Mesendoderm (in vitro differentiated cells): ENCODE results near the gene ENTPD3.
A peak's percentile ranks its signal among the peaks of the same experiment; 100 is the strongest.

Experiments used
- DNase-seq: peaks from one replicate; pipeline ENCODE4 v3.0.0; 2013
- H2AK5ac ChIP-seq: 2 replicates; pipeline ENCODE4 v1.6.1; 2013; ENCODE audit warnings: low read length, inconsistent platforms
- H2BK120ac ChIP-seq: 2 replicates; pipeline ENCODE4 v1.6.1; 2013; ENCODE audit warnings: low read depth, mild to moderate bottlenecking, low read length, moderate library complexity, mixed read lengths
- H2BK15ac ChIP-seq: replicated peaks from 2 replicates; pipeline ENCODE4 v1.6.1; 2013; ENCODE audit warnings: low read depth, mild to moderate bottlenecking, moderate library complexity
- H2BK5ac ChIP-seq: 2 replicates; pipeline ENCODE4 v1.6.1; 2013; ENCODE audit warnings: low read length, inconsistent platforms
- H3K18ac ChIP-seq: 2 replicates; pipeline ENCODE4 v1.6.1; 2013; ENCODE audit warnings: mild to moderate bottlenecking, low read length, mixed read lengths
- H3K23ac ChIP-seq: one replicate; pipeline ENCODE4 v1.6.1; 2013; ENCODE audit warnings: low read length
- H3K27ac ChIP-seq: 2 replicates; pipeline ENCODE4 v1.5.1; 2013; ENCODE audit warnings: low read depth, mild to moderate bottlenecking, inconsistent platforms, low read length, moderate library complexity
- H3K27me3 ChIP-seq: 2 replicates; pipeline ENCODE4 v1.6.1; 2013; ENCODE audit warnings: low read length, control low read depth, mild to moderate bottlenecking, inconsistent platforms; ENCODE audit not compliant: insufficient read depth, poor library complexity
- H3K36me3 ChIP-seq: 2 replicates; pipeline ENCODE4 v1.6.1; 2013; ENCODE audit warnings: low read length, inconsistent platforms; ENCODE audit not compliant: control insufficient read depth, insufficient read depth
- H3K4ac ChIP-seq: one replicate; pipeline ENCODE4 v1.6.1; 2013; ENCODE audit warnings: low read depth, mild to moderate bottlenecking, low read length, moderate library complexity
- H3K4me1 ChIP-seq: 2 replicates; pipeline ENCODE4 v1.6.1; 2013; ENCODE audit warnings: low read depth, low read length, inconsistent platforms; ENCODE audit not compliant: control insufficient read depth
- H3K4me2 ChIP-seq: 2 replicates; pipeline ENCODE4 v1.6.1; 2013; ENCODE audit warnings: low read length
- H3K4me3 ChIP-seq: 2 replicates; pipeline ENCODE4 v1.5.1; 2013; ENCODE audit warnings: mild to moderate bottlenecking, low read length
- H3K56ac ChIP-seq: one replicate; pipeline ENCODE4 v1.6.1; 2013; ENCODE audit warnings: low read length
- H3K79me1 ChIP-seq: 2 replicates; pipeline ENCODE4 v1.6.1; 2013; ENCODE audit warnings: low read length, inconsistent platforms
- H3K79me2 ChIP-seq: 2 replicates; pipeline ENCODE4 v1.6.1; 2013; ENCODE audit warnings: mild to moderate bottlenecking, low read length; ENCODE audit not compliant: control insufficient read depth, insufficient read depth
- H3K9ac ChIP-seq: 2 replicates; pipeline ENCODE4 v1.6.1; 2013; ENCODE audit warnings: low read length, inconsistent platforms
- H4K5ac ChIP-seq: one replicate; pipeline ENCODE4 v1.6.1; 2013; ENCODE audit warnings: low read length
- H4K8ac ChIP-seq: one replicate; pipeline ENCODE4 v1.6.1; 2013; ENCODE audit warnings: low read depth, mild to moderate bottlenecking, control low read depth, low read length, moderate library complexity
- WGBS: extraction: QIAGEN DNeasy Blood & Tissue Kit; methylation state at CpG from one replicate; pipeline ENCODE4 v1.1.7; 2013; ENCODE audit warnings: low lambda C conversion rate, missing lambda C conversion rate; ENCODE audit not compliant: insufficient coverage; ENCODE audit errors: extremely low coverage; 5-methylcytosine and 5-hydroxymethylcytosine counted together

ENTPD3 gene

DNA sequence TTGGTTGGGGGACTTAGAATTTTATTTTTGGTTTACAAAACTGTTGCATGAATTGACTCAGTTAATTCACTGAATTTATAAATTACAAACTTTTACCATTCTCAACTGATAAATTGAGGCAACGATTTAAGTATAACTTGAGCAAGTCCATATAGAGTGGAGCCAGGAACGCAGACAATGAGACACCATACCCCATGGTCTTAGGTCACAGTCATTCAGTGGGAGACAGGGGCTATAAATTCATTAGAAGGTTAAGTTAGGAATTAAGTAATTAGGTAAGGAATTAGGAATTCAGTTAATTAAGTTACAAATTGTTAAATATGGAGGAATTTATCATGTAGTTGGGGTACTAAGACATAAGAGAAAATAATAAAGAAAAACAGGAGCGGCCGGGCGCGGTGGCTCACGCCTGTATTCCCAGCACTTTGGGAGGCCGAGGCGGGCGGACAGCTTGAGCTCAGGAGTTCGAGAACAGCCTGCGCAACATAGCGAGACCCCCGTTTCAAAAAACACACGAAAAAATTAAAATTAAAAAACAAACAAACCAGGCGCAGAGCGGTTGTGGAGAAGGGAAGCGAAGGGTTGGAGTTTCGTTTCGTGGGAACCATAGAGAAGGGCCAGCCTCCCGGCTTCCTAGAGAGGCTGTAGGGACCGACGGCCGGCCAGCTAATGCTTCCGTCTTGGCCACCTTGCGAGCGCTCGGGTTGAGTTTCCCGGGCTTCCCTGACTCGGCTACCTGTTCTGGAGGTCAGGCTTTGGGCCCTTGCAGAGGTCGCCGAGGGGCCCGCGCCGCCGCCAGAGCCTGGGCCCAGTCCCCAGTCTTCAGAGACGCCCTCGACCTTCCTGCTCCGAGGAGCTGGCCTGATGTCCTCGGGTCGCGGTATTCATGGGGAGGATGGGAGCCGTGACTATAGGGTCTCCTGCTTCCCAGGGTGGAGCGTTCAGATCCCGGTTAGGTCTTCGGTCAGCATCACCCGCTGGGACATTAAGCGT lies 89.8 kb downstream of the ENTPD3 start, which contains the start of gene ZNF619:
Gene ZNF619 (plus strand): TSS at position 645 of the 993 bp plus-strand sequence. CDS start 858 bp downstream, outside the sequence.
- Histone ChIP-seq H3K9ac (peak within 1 kb of the TSS; percentile 80), H2BK15ac (no peak within 1 kb of the TSS), H3K27me3 (no peaks in the 10 kb centered on the region), H3K79me2 (no peaks in the 10 kb centered on the region), H3K4me1 (no peaks in the 10 kb centered on the region), H2BK120ac (no peak within 1 kb of the TSS), H4K5ac (no peak within 1 kb of the TSS), H3K23ac (no peak within 1 kb of the TSS), H3K4me3 (peak within 1 kb of the TSS; percentile 67), H2AK5ac (no peak within 1 kb of the TSS), H4K8ac (peak within 1 kb of the TSS; percentile 93), H3K4me2 (peak within 1 kb of the TSS; percentile 35), H2BK5ac (no peak within 1 kb of the TSS), H3K4ac (no peak within 1 kb of the TSS), H3K36me3 (no peaks in the 10 kb centered on the region), H3K18ac (peak within 1 kb of the TSS; percentile 97), H3K56ac (peak within 1 kb of the TSS; percentile 92), H3K79me1 (peaks cover 2% of the 10 kb centered on the region), H3K27ac (no peak within 1 kb of the TSS)
- no CpG with 5 or more reads among the region's 48 CpGs for WGBS
- DNase-seq = peak; percentile 80

GRCh38 chr3:40477666-40478065 lies 90.7 kb downstream of the ENTPD3 start:
- H3K23ac ChIP-seq = no peak overlapping the region
- no peak overlapping the region for H4K8ac ChIP-seq
- H2AK5ac ChIP-seq = no peak overlapping the region
- no peak overlapping the region for H3K4me3 ChIP-seq
- H3K4ac ChIP-seq = no peak overlapping the region
- peaks cover 2% of the 10 kb centered on the region for H3K79me1 ChIP-seq
- no peak overlapping the region for H3K27ac ChIP-seq
- H3K9ac ChIP-seq = peak overlapping the region; percentile 80
- H2BK15ac ChIP-seq = no peak overlapping the region
- no peak for DNase-seq
- no CpG with 5 or more reads among the region's 4 CpGs for WGBS
- H3K4me1 ChIP-seq = no peaks in the 10 kb centered on the region
- H2BK120ac ChIP-seq = no peak overlapping the region
- H4K5ac ChIP-seq = no peak overlapping the region
- no peaks in the 10 kb centered on the region for H3K79me2 ChIP-seq
- peak overlapping the region; percentile 35 for H3K56ac ChIP-seq
- no peak overlapping the region for H2BK5ac ChIP-seq
- H3K4me2 ChIP-seq = peak overlapping the region; percentile 35
- no peaks in the 10 kb centered on the region for H3K36me3 ChIP-seq
- H3K18ac ChIP-seq = no peak overlapping the region
- H3K27me3 ChIP-seq = no peaks in the 10 kb centered on the region
